Hepatocyte (in vitro differentiated cells): Measurements from ENCODE around the gene SETD9. TPM values are rescaled to one million over a fixed set of nuclear protein-coding genes. Genes with fewer than 3 reads are reported as not detected.

Experiments used
- DNase-seq: peaks from one replicate; pipeline ENCODE4 v3.0.0-alpha.2; 2016; ENCODE audit warnings: low spot score
- H2AFZ ChIP-seq: fragments of 200-600 bp; sonication (generic); 2 replicates; pipeline ENCODE4 v1.6.0; 2016; ENCODE audit warnings: antibody characterized with exemption, mild to moderate bottlenecking
- H3K27ac ChIP-seq: fragments of 200-600 bp; sonication (generic); 2 replicates; pipeline ENCODE4 v1.5.1; 2016; ENCODE audit warnings: mild to moderate bottlenecking
- H3K27me3 ChIP-seq: fragments of 200-600 bp; sonication (generic); 2 replicates; pipeline ENCODE4 v1.6.1; 2016
- H3K36me3 ChIP-seq: fragments of 200-600 bp; sonication (generic); replicated peaks from 2 replicates; pipeline ENCODE4 v1.5.1; 2016; ENCODE audit warnings: low read depth; ENCODE audit not compliant: insufficient read depth
- H3K4me1 ChIP-seq: fragments of 200-600 bp; sonication (generic); 2 replicates; pipeline ENCODE4 v1.5.1; 2016; ENCODE audit warnings: mild to moderate bottlenecking, moderate library complexity; ENCODE audit not compliant: insufficient read depth
- H3K4me2 ChIP-seq: fragments of 200-600 bp; sonication (generic); 2 replicates; pipeline ENCODE4 v1.6.0; 2016
- H3K4me3 ChIP-seq: fragments of 200-600 bp; sonication (generic); 2 replicates; pipeline ENCODE4 v1.5.1; 2016; ENCODE audit warnings: mild to moderate bottlenecking
- H3K79me2 ChIP-seq: fragments of 200-600 bp; sonication (generic); 2 replicates; pipeline ENCODE4 v1.6.0; 2017; ENCODE audit warnings: mild to moderate bottlenecking
- H3K9me2 ChIP-seq: fragments of 200-600 bp; sonication (generic); replicated peaks from 2 replicates; pipeline ENCODE4 v1.6.0; 2017; ENCODE audit warnings: mild to moderate bottlenecking; ENCODE audit not compliant: insufficient read depth
- H3K9me3 ChIP-seq: fragments of 200-600 bp; sonication (generic); 2 replicates; pipeline ENCODE4 v1.5.1; 2016; ENCODE audit warnings: low read depth, mild to moderate bottlenecking
- H4K20me1 ChIP-seq: fragments of 200-600 bp; sonication (generic); 2 replicates; pipeline ENCODE4 v1.6.0; 2016; ENCODE audit warnings: mild to moderate bottlenecking; ENCODE audit not compliant: insufficient read depth, poor library complexity, severe bottlenecking
- EZH2 ChIP-seq: fragments of 200-600 bp; sonication (generic); IDR thresholded peaks from 2 replicates; pipeline ENCODE4 v1.6.1; 2016; ENCODE audit warnings: antibody characterized with exemption, mild to moderate bottlenecking, borderline replicate concordance
- EZH2phosphoT487 ChIP-seq: fragments of 200-600 bp; sonication (generic); IDR thresholded peaks from one replicate; pipeline ENCODE4 v1.6.1; 2018; ENCODE audit warnings: antibody characterized with exemption, mild to moderate bottlenecking, low read depth, moderate library complexity; ENCODE audit not compliant: unreplicated experiment, severe bottlenecking
- WGBS: methylation state at CpG from one replicate; pipeline ENCODE4 v1.1.6; 2016; ENCODE audit warnings: low lambda C conversion rate; ENCODE audit errors: missing lambda C conversion rate; 5-methylcytosine and 5-hydroxymethylcytosine counted together
- polyA plus RNA-seq: library from polyadenylated mRNA; unstranded; fragments of >200 nt; fragmentation: Nextera tagmentation; extraction: Ambion mirVana; gene quantifications from 2 replicates; pipeline ENCODE4 v1.2.1, GENCODE V29; 2016
- total RNA-seq: library from RNA; depleted of rRNA; stranded (reverse); fragments of >200 nt; gene quantifications from 2 replicates; pipeline ENCODE4 v1.2.3, GENCODE V29; 2014
- TF ChIP-seq, protein P1 (sequence below): fragments of 200-600 bp; sonication (generic); IDR thresholded peaks from 2 replicates; pipeline ENCODE4 v1.5.1; 2016; ENCODE audit warnings: antibody characterized with exemption, mild to moderate bottlenecking; ENCODE audit not compliant: poor library complexity

The SETD9 gene
- total and polyA plus RNA-seq, 2 experiments from 2014 or later = 17.1 to 21.8 TPM

DNA sequence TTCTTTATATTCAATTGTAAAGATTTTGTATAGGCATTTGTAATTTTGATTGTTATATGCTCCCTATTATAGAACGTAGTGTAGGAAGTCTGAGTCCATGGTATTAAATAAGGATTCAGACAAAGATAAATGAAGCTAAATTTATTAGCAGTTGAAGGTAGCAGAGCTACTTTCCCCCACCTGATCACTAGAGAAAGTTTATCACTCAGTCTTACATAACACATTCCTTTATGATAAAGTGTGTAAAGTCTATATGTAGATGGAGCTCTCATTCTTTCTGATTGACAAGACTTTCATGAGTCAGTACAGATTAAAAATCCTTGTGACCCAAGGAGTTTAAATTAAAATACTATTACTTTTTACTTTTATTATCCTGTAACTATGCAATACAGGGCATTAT, 44.9 kb downstream of the SETD9 start:
- peaks cover 11% of the 10 kb centered on the region for H4K20me1 ChIP-seq
- 90% methylated on average over 1 of the region's 1 CpG for WGBS

DNA sequence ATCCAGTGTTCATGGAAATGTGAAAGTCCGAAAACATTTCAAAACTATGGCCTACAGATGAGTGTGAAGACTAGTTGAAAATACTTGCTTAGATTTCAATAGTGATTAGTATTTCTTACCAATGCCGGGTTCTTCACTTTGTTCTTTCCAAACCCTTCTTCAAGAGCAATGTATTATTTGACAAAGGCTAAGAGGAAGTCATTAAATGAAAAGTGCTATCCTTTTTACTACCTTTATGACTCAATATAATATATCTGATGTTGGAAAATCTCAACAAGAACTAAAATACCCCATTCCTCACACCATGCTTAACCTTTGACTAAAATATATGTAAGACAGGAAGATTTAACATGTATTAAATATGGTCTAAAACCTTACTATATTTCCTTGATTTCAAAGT, 49.2 kb downstream of the SETD9 start:
- TF ChIP-seq EZH2 (no peak), EZH2phosphoT487 (no peak)
- TF ChIP-seq, protein P1, sequence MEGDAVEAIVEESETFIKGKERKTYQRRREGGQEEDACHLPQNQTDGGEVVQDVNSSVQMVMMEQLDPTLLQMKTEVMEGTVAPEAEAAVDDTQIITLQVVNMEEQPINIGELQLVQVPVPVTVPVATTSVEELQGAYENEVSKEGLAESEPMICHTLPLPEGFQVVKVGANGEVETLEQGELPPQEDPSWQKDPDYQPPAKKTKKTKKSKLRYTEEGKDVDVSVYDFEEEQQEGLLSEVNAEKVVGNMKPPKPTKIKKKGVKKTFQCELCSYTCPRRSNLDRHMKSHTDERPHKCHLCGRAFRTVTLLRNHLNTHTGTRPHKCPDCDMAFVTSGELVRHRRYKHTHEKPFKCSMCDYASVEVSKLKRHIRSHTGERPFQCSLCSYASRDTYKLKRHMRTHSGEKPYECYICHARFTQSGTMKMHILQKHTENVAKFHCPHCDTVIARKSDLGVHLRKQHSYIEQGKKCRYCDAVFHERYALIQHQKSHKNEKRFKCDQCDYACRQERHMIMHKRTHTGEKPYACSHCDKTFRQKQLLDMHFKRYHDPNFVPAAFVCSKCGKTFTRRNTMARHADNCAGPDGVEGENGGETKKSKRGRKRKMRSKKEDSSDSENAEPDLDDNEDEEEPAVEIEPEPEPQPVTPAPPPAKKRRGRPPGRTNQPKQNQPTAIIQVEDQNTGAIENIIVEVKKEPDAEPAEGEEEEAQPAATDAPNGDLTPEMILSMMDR = no peak
- 79% methylated on average over 2 of the region's 2 CpGs for WGBS
- peaks cover 7% of the 10 kb centered on the region for H3K27me3 ChIP-seq

More for the DNA sequence above, 44.9 kb downstream of the SETD9 start:
- Histone ChIP-seq H3K9me3 (no peaks in the 10 kb centered on the region), H3K27me3 (peaks cover 6% of the 10 kb centered on the region), H3K36me3 (no peaks in the 10 kb centered on the region), H3K9me2 (no peaks in the 10 kb centered on the region), H3K79me2 (peaks cover 28% of the 10 kb centered on the region), H3K4me1 (peaks cover 16% of the 10 kb centered on the region), H2AFZ (no peak overlapping the region), H3K4me2 (no peak overlapping the region), H3K27ac (no peak overlapping the region), H3K4me3 (no peak overlapping the region)
- DNase-seq = no peak
- TF ChIP-seq EZH2phosphoT487 = no peak
- TF ChIP-seq, protein P1 = no peak
- TF ChIP-seq EZH2 = no peak

DNA sequence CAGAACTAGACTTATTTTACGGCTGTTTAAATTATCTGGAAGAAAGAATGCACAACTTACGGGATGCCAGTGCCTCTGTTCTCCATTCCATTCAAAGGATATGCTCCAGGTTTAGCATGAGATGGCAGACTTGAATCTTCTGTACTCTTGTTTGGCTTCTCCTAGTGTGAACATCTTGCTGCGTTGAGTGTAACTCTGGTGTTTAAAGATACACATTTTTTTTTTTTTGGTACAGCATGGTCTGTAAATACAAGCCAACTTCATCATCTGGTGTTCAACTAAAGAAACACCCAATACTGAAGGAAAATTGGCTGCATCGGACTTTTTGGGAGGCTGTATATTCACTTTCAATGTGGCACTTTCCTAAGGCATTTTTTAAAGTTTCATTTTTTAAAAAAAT, 49.9 kb downstream of the SETD9 start:
- Histone ChIP-seq H2AFZ (no peak overlapping the region), H3K4me3 (no peak overlapping the region), H3K9me2 (no peaks in the 10 kb centered on the region), H4K20me1 (no peaks in the 10 kb centered on the region), H3K9me3 (no peaks in the 10 kb centered on the region), H3K36me3 (no peaks in the 10 kb centered on the region), H3K27ac (no peak overlapping the region), H3K4me1 (peaks cover 9% of the 10 kb centered on the region), H3K4me2 (no peak overlapping the region), H3K27me3 (peaks cover 7% of the 10 kb centered on the region), H3K79me2 (no peaks in the 10 kb centered on the region)
- WGBS = 84% methylated on average over 4 of the region's 4 CpGs
- TF ChIP-seq, protein P1 = no peak
- TF ChIP-seq EZH2phosphoT487 = no peak
- no peak for TF ChIP-seq EZH2
- no peak for DNase-seq

More for the DNA sequence above, 49.2 kb downstream of the SETD9 start:
- Histone ChIP-seq H2AFZ (no peak overlapping the region), H3K4me3 (no peak overlapping the region), H3K4me2 (no peak overlapping the region), H3K36me3 (no peaks in the 10 kb centered on the region), H3K9me3 (no peaks in the 10 kb centered on the region), H3K4me1 (peaks cover 9% of the 10 kb centered on the region), H3K79me2 (no peaks in the 10 kb centered on the region), H4K20me1 (no peaks in the 10 kb centered on the region), H3K9me2 (no peaks in the 10 kb centered on the region), H3K27ac (no peak overlapping the region)
- DNase-seq = no peak

DNA sequence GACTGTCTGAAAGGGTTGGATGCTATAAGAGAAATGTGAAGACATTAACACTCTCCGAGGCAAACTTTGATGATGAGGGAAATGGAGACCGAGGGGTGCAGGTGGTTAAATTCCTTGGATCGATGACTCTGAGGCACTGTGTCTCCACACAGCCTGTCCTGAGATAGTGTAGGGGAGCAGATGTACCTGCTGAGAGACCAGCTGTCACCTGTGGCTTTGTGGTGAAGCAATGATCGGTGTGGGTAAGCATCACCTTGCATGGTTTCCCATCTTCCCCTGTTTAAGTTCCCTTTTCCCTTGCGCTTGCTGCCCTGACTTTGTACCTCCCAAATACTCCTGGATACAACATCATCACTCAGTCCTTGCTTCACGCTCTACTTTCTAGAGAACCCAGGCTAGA, 52.4 kb downstream of the SETD9 start:
- no peak overlapping the region for H3K4me2 ChIP-seq
- H3K27me3 ChIP-seq = peaks cover 7% of the 10 kb centered on the region
- no peak overlapping the region for H3K27ac ChIP-seq
- TF ChIP-seq, protein P1 = no peak
- no peak for TF ChIP-seq EZH2
- H2AFZ ChIP-seq = no peak overlapping the region
- H3K36me3 ChIP-seq = no peaks in the 10 kb centered on the region
- no peak for DNase-seq
- H3K9me2 ChIP-seq = no peaks in the 10 kb centered on the region
- H3K79me2 ChIP-seq = no peaks in the 10 kb centered on the region
- no peaks in the 10 kb centered on the region for H4K20me1 ChIP-seq
- H3K4me3 ChIP-seq = no peak overlapping the region
- H3K9me3 ChIP-seq = no peaks in the 10 kb centered on the region
- 96% methylated on average over 6 of the region's 6 CpGs for WGBS
- peaks cover 16% of the 10 kb centered on the region for H3K4me1 ChIP-seq
